ENCODE data around the gene ESYT2.
"Not testable (repeated sequence)": the region's sequence is repeated elsewhere in the genome, so short reads cannot be mapped to it uniquely, and the experiment has no call there.

Gene ESYT2

GRCh38 chr7:158722574-158723237 lies 106.6 kb downstream of the ESYT2 start:
- no peak for DNase-seq

- no peak for DNase-seq
Observed at GRCh38 chr7:158720112-158720511, 109.2 kb downstream of the ESYT2 start.

GRCh38 chr7:158716802-158717201 lies 112.5 kb downstream of the ESYT2 start:
- no peak for DNase-seq

- no peak for DNase-seq
Observed at GRCh38 chr7:158710651-158711102, 118.6 kb downstream of the ESYT2 start.

GRCh38 chr7:158707610-158708009 lies 121.7 kb downstream of the ESYT2 start:
- DNase-seq, result no peak

- no peak for DNase-seq
Observed at GRCh38 chr7:158706710-158707590, 122.4 kb downstream of the ESYT2 start.

- no peak for DNase-seq
Observed at GRCh38 chr7:158706273-158706704, 123.0 kb downstream of the ESYT2 start.

GRCh38 chr7:158705234-158705850 lies 124.0 kb downstream of the ESYT2 start:
- no peak for DNase-seq

- DNase-seq, result peak; percentile 98
Observed at GRCh38 chr7:158704524-158705233, 124.6 kb downstream of the ESYT2 start, which contains the start of gene NCAPG2. NCAPG2 (minus strand) TSS chr7:158704804; CDS start chr7:158701899, 2,905 bp downstream.

- DNase-seq, result not testable (repeated sequence)
Observed at GRCh38 chr7:158703679-158704523, 125.4 kb downstream of the ESYT2 start.

- no peak for DNase-seq
Observed at GRCh38 chr7:158702944-158703343, 126.4 kb downstream of the ESYT2 start.

- DNase-seq, result no peak
Observed at GRCh38 chr7:158702196-158702595, 127.1 kb downstream of the ESYT2 start.

- no peak for DNase-seq
Observed at GRCh38 chr7:158700008-158700407, 129.3 kb downstream of the ESYT2 start.

- DNase-seq, result no peak
Observed at GRCh38 chr7:158699341-158699740, 130.0 kb downstream of the ESYT2 start.

- DNase-seq, result no peak
Observed at GRCh38 chr7:158698657-158699195, 130.6 kb downstream of the ESYT2 start.

- not testable (repeated sequence) for DNase-seq
Observed at GRCh38 chr7:158697597-158697996, 131.7 kb downstream of the ESYT2 start.

- no peak for DNase-seq
Observed at GRCh38 chr7:158695726-158696452, 133.4 kb downstream of the ESYT2 start.

GRCh38 chr7:158695056-158695455 lies 134.3 kb downstream of the ESYT2 start:
- no peak for DNase-seq

GRCh38 chr7:158694650-158695049 lies 134.7 kb downstream of the ESYT2 start:
- no peak for DNase-seq

GRCh38 chr7:158689488-158689887 lies 139.8 kb downstream of the ESYT2 start:
- DNase-seq, result no peak

- no peak for DNase-seq
Observed at GRCh38 chr7:158687406-158687805, 141.9 kb downstream of the ESYT2 start.
